GM10266 (cell line): ENCODE data around the gene STEAP1B.

Experiments used
- DNase-seq: peaks from one replicate; pipeline ENCODE4 v3.0.0; 2012; ENCODE audit errors: extremely low spot score
- CTCF ChIP-seq: IDR thresholded peaks from 2 replicates; pipeline ENCODE4 v1.5.1; 2012; ENCODE audit warnings: mild to moderate bottlenecking, low read depth; ENCODE audit not compliant: control insufficient read depth, insufficient read depth; ENCODE audit errors: missing control alignments

The STEAP1B gene

DNA sequence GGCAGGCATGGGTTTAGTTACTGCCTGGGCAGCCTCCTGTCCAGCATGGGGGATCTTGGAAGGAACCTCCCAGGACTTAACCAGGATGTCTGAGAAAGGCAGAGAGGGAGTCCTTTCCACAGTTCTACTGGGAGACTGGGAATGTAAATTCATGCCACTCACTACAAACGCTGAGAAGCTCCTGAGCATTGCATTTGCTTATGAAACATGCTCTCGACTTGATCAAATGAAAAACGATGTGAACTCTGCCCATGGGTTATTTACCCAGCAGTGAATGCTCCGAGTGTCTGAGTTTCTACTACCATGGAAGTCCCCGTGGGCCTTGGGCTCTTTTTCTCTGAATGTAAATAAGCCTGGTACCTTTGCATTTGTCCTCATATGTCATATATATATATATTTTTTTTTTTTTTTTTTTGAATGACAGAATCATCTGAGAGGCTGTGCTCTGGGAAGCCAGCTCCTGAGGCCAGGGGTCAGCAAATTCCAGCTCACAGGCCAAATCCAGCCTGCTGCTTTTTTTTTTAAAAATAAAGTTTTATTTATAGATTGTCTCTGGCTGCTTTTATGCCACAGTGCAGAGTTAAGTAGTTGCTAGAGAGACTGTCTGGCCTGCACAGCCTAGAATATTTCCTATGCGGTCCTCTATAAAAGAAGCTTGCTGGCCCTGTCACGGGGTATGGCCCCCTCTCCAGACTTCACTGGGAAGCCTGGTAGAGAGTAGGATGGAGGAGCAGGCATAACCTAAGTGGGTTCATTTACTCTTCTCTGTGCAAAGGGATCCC lies 121.6 kb downstream of the STEAP1B start:
- TF ChIP-seq CTCF: no peak
- DNase-seq: no peak

DNA sequence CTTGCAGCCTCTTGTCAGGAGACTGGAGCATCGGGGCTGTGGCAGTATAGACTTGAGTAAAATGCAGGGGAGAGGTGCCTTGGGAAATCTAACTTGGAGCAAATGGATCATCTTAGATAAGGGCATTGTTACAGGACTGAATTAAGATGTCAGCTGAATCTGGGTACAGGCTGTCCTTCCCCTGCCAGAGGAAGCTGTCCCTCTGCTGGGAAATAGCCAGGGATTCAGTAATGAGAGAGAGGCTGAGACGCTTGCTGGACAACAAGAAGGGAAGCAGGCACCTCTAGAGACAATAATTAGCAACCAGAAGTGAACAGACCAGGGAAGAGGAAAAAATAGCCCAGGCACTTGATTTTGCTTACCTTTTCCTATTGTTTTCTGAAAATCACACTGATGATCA lies 122.3 kb downstream of the STEAP1B start:
- no peak for DNase-seq
- TF ChIP-seq CTCF: no peak

GRCh38 chr7:22375359-22376048 lies 124.5 kb downstream of the STEAP1B start:
- DNase-seq: no peak
- TF ChIP-seq CTCF: no peak

DNA sequence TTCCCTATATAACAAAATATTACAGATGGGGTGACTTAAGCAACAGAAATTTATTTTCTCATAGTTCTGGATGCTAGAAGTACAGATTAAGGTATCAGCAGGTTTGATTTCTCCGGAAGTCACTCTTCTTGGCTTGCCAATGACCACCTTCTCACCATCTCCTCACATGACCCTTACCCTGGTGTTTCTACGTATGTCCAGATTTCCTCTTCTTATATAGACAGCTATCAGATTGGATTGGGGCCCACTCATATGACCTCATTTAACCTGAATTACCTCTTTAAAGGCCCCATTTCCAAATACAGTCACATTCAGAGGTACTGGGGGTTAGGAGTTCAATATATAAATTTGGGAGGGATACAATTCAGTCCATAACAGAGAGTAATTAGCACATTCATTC lies 126.1 kb downstream of the STEAP1B start:
- DNase-seq: no peak
- TF ChIP-seq CTCF: no peak

DNA sequence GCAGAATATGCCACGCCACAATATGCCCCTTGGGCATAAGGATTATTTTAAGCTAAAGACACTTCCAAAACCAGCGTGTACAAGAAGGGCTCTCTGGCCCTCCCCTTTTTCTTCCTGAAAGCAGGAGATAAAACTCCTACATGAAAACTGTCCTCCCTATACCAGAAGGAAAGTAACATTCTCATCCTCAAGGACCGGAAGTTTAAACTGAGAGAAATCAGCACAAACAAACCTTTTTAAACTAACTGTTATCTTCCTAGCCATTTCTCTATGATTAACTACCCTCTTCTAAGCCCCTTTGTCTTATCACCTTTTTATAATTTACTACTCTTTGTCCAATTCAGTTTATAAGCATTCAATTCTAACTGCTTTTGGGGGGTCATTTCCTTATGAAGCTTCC lies 126.6 kb downstream of the STEAP1B start:
- no peak for DNase-seq
- no peak for TF ChIP-seq CTCF

DNA sequence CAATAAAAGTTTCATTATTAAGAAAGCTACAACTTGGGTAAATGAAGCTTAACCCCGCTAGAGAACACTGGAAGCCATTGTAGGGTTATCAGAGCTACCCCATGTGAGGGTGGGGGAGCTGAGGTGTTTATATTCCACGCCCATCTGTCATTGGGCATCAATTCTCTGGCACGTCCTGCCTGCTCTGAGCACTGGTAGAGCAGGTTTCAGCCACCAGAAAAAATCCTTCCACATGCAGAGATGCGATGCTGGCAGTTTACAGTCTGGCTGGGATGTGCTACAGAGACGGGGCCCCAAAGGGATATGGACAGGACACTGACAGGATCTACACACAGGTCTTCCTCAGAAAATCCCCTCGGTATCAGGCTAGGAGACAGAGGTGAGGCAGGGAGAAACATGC lies 127.1 kb downstream of the STEAP1B start:
- DNase-seq: no peak
- no peak for TF ChIP-seq CTCF

DNA sequence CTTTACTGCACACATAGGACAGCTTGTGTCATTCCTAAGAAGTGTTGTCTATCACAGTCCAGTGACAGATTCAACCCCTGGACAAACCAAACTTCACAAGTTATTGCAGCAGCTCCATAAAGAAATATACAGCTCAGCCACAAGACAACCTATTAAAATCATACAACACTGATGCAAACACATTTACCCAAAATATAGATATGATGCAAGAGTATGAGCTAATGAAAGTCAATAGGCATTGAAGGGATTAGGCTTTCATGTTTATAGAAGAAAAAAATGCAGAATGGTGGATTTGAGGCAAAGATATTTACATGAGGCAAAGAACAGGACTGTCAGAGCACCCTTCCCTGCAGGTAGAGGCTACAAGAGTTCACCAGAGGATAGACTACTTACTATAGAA lies 128.1 kb downstream of the STEAP1B start:
- DNase-seq: no peak
- TF ChIP-seq CTCF: no peak
